ENCODE results near the gene RPGRIP1L. TPM values are rescaled to one million over a fixed set of nuclear protein-coding genes. Genes with fewer than 3 reads are reported as not detected.

Gene RPGRIP1L
- total RNA-seq = 10 to 100 TPM in 2 of 9 donors, 1 to 10 TPM in 7; 3.7 to 11.6 (median 8.0) TPM
- polyA plus RNA-seq = 1 to 10 TPM; 2.6 to 9.5 (median 3.3) TPM
- long read RNA-seq, donor 1, partial matches to known transcripts = 0 of 2 reads
- long read RNA-seq, donor 1, other reads (novel, unspliced or antisense) = 0 of 2 reads
- long read RNA-seq, donor 2, partial matches to known transcripts = 0 of 1 reads
- long read RNA-seq, donor 2, other reads (novel, unspliced or antisense) = 0 of 1 reads
- long read RNA-seq, donor 3, full-length matches to known transcripts = 3 of 3 reads
- long read RNA-seq, donor 3, partial matches to known transcripts = 0 of 3 reads
- long read RNA-seq, donor 3, other reads (novel, unspliced or antisense) = 0 of 3 reads
- long read RNA-seq, donor 4, partial matches to known transcripts = 4 of 5 reads
- long read RNA-seq, donor 4, other reads (novel, unspliced or antisense) = 0 of 5 reads
- long read RNA-seq, donor 5, full-length matches to known transcripts = 9 of 9 reads
- long read RNA-seq, donor 5, partial matches to known transcripts = 0 of 9 reads
- long read RNA-seq, donor 5, other reads (novel, unspliced or antisense) = 0 of 9 reads
- long read RNA-seq, donor 6, partial matches to known transcripts = 3 of 4 reads
- long read RNA-seq, donor 6, other reads (novel, unspliced or antisense) = 0 of 4 reads
- long read RNA-seq, donor 7, partial matches to known transcripts = 0 of 3 reads
- long read RNA-seq, donor 7, other reads (novel, unspliced or antisense) = 0 of 3 reads
- long read RNA-seq, donor 8, partial matches to known transcripts = 0 of 3 reads
- long read RNA-seq, donor 8, other reads (novel, unspliced or antisense) = 0 of 3 reads
- long read RNA-seq, donor 9, partial matches to known transcripts = 0 of 2 reads
- long read RNA-seq, donor 9, other reads (novel, unspliced or antisense) = 0 of 2 reads
- long read RNA-seq, donor 10, partial matches to known transcripts = 0 of 1 reads
- long read RNA-seq, donor 10, other reads (novel, unspliced or antisense) = 0 of 1 reads

- no peaks in the 10 kb centered on the region for H3K9me3 ChIP-seq (replicated peaks in 1 of 3)
- no peaks in the 10 kb centered on the region for H3K36me3 ChIP-seq (replicated peaks in 1 of 2)
- WGBS, 4 donors = 0% methylated on average over 35 to 57 of the region's 57 CpGs
- intact Hi-C loops (cut with DNase I) = no loop called here
- peak within 1 kb of the TSS; percentile 38 to 76 (median 64) for H3K4me3 ChIP-seq
- H3K27ac ChIP-seq = peak within 1 kb of the TSS in 4 of 5 donors; percentile 60 to 81 (median 68)
- H3K27me3 ChIP-seq = no peaks in the 10 kb centered on the region
- peak; percentile 19 to 58 for TF ChIP-seq POLR2A (IDR thresholded peaks at IDR 0.05)
- peak in 2 of 6 experiments; percentile 9 to 20 for TF ChIP-seq CTCF (IDR thresholded peaks at IDR 0.05)
- peak; percentile 99 to 100 (median 99) for DNase-seq
- H3K4me1 ChIP-seq (replicated peaks in 1 of 2) = peaks cover 10 to 28% of the 10 kb centered on the region in 2 donors
These were observed at the start of gene RPGRIP1L, which contains the start of gene FTO for GRCh38 chr16:53703590-53704444. RPGRIP1L (minus strand) TSS chr16:53703859; CDS start chr16:53700723, 3,136 bp downstream. FTO (plus strand) TSS chr16:53704156.

- intact Hi-C loops (cut with DNase I) = no loop called here
These were observed 49.8 kb upstream of the RPGRIP1L start for GRCh38 chr16:53753431-53753830.

DNA sequence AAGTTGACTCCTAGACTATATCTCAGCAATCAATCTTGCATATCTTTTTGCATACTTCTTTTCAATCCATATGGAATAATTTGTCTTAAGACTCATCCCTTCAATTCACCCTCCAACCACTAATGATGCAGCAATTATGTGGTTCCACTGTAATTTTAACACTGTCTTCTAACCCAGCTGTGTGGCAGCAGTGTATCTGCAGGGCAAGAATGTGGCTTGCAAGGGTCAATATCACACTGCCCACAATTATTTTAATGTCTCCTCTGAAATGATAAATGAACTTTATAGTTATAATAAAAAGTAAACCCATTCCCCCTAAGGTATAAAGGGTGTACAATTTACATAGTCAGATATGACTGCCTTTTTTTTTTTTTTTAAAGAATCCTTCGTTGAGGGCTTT is 48.9 kb upstream of the RPGRIP1L start:
- no peaks in the 10 kb centered on the region for H3K9me3 ChIP-seq (replicated peaks in 1 of 3)
- 53 to 77% (median 69%) methylated on average over 1 of the region's 1 CpG for WGBS, 4 donors
- TF ChIP-seq CTCF (IDR thresholded peaks at IDR 0.05) = no peak
- TF ChIP-seq POLR2A (IDR thresholded peaks at IDR 0.05) = no peak
- DNase-seq = no peak
- intact Hi-C loops (cut with DNase I) = no loop called here
- no peak overlapping the region for H3K4me3 ChIP-seq
- no peak overlapping the region for H3K27ac ChIP-seq
- H3K4me1 ChIP-seq (replicated peaks in 1 of 2) = peaks cover 24 to 34% of the 10 kb centered on the region in 2 donors
- H3K36me3 ChIP-seq (replicated peaks in 1 of 2) = no peaks in the 10 kb centered on the region
- H3K27me3 ChIP-seq = no peaks in the 10 kb centered on the region

More at GRCh38 chr16:53753431-53753830, 49.8 kb upstream of the RPGRIP1L start:
- Histone ChIP-seq H3K9me3 (replicated peaks in 1 of 3) (no peaks in the 10 kb centered on the region), H3K4me1 (replicated peaks in 1 of 2) (peaks cover 29 to 43% of the 10 kb centered on the region in 2 donors), H3K36me3 (replicated peaks in 1 of 2) (no peaks in the 10 kb centered on the region), H3K27ac (no peak overlapping the region), H3K27me3 (no peaks in the 10 kb centered on the region), H3K4me3 (no peak overlapping the region)
- no peak for TF ChIP-seq CTCF (IDR thresholded peaks at IDR 0.05)
- no peak for TF ChIP-seq POLR2A (IDR thresholded peaks at IDR 0.05)
- no peak for DNase-seq
- WGBS, 4 donors = 39 to 53% (median 47%) methylated on average over 1 of the region's 1 CpG

Data from adrenal gland (tissue), 19 donors.